ENCODE results near the gene NUP93. TPM values are rescaled to one million over a fixed set of nuclear protein-coding genes. Genes with fewer than 3 reads are reported as not detected.

Gene NUP93
- 90.0 to 103 TPM (median 96.8 TPM) in 5 replicates for total RNA-seq (2022; extraction: Qiagen RNA extraction; ENCODE audit: low read depth)

DNA sequence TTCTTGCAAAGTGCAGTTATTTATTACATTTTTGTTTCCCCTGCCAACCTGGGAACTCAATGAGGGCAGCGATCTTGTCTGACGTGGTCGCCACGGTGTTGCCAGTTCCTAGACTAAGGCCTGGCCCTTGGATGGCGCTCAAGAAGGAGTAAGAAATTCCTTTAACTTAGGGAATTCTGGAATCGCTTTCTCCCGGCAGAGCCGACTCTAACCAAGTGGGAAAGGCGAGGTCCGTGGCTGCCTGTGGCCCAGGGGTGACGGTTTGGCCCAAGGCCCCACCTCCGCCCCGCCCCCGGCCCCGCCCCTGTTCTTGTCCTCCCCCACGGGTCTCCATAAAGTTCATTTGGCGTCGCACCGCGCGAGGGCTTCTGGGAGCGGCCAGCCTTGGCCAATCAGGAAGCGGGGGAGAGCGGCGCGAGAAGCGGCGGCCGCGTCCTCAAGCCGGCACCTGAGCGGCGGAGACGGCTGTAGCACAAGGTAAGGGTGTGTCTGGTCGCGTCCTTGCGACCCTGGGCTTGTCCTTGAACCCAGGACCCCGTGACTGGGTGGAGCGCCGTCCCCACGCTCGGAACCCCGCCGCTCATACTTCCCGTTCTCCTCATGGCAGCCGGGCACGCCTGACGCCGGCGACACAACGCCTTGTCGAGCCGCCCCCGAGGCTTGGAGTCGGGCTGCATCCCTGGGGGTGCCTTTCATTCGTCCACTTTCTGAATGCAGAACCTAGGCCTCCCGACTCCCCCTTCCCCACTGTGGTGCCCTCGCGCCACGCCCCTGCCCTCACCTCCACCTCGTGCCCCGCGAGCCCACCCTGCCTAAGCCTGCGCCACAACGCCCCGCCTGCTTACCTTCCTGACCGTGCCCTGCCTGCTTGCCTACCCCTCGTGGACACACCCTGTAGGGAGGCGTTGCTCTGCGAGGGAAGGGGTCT, at the start of gene NUP93:
NUP93 (plus strand) TSS at position 395 of the 928 bp plus-strand sequence. CDS start 18,119 bp downstream, outside the sequence.

DNA sequence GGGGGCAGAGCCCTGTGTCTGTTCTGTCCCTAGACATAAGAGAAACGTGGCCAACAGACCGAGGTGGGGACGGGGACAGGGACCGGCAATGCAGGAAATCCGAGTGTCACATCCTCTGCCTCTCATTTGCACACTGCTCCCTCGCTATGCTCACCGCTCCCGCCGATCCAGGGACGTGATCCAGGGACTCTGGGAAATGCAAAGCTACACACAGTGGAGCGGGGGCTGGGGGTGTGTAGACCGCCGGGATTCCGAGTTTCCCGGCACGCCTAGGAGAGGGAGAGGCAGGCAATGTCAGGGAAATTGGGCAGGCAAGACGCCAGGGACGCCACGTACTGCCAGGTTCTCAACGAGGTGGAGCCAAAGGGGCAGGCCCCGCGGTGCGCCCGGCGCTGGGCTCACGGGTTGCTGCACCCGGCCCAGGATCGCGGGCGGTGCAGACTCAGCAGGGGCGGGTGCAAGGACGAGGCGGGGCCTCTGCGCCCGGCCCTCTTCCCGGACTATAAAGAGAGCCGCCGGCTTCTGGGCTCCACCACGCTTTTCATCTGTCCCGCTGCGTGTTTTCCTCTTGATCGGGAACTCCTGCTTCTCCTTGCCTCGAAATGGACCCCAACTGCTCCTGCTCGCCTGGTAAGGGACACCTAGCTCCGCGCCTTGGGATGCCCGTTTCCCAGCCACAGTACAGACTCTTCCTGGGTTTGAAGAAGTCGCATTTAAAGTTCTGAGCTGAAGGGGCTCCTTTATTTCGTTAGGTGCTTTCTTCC, 47.8 kb upstream of the NUP93 start, which contains the start of gene MT1X:
MT1X (plus strand) TSS at position 532 of the 764 bp plus-strand sequence; CDS start at position 603, 71 bp downstream.

DNA sequence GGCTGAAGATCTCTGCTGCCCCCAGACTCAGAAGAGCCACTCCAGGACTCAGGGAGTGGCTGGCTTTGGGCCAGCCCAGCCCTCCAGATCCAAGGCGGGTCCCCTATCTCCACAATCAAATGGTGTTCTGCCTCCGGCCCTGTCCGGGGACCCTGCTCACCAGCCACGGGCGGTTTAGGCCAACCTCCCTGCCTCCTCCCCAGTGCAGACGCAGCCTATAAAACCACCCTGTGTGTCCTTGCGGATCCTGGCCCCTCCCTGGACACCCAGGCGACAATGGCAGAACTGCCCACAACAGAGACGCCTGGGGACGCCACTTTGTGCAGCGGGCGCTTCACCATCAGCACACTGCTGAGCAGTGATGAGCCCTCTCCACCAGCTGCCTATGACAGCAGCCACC, 135.0 kb downstream of the NUP93 start, which contains the start of gene SLC12A3:
SLC12A3 (plus strand) TSS at position 248 of the 400 bp plus-strand sequence; CDS start at position 277, 29 bp downstream.

Other genes with a start within 250 kb of the NUP93 start
- 13.0 to 23.1 TPM (median 19.0 TPM) in 5 replicates for gene BBS2, start 210.1 kb upstream of the NUP93 start, total RNA-seq (2022; extraction: Qiagen RNA extraction; ENCODE audit: low read depth)
- gene MT4, start 165.1 kb upstream of the NUP93 start, total RNA-seq (2022; extraction: Qiagen RNA extraction; ENCODE audit: low read depth): not detected in 5 replicates
- gene MT3, start 140.6 kb upstream of the NUP93 start, total RNA-seq (2022; extraction: Qiagen RNA extraction; ENCODE audit: low read depth): 0.41 TPM in 1 of 5 replicates, not detected in the others
- gene MT2A, start 121.5 kb upstream of the NUP93 start, total RNA-seq (2022; extraction: Qiagen RNA extraction; ENCODE audit: low read depth): 570 to 812 TPM (median 625 TPM) in 5 replicates
- not detected in 5 replicates for gene MT1E, start 104.3 kb upstream of the NUP93 start, total RNA-seq (2022; extraction: Qiagen RNA extraction; ENCODE audit: low read depth)
- gene MT1M, start 97.5 kb upstream of the NUP93 start, total RNA-seq (2022; extraction: Qiagen RNA extraction; ENCODE audit: low read depth): not detected in 5 replicates
- 15.4 to 17.7 TPM (median 15.7 TPM) in 5 replicates for gene MT1A, start 91.5 kb upstream of the NUP93 start, total RNA-seq (2022; extraction: Qiagen RNA extraction; ENCODE audit: low read depth)
- not detected in 5 replicates for gene MT1B, start 78.2 kb upstream of the NUP93 start, total RNA-seq (2022; extraction: Qiagen RNA extraction; ENCODE audit: low read depth)
- gene MT1F, start 72.2 kb upstream of the NUP93 start, total RNA-seq (2022; extraction: Qiagen RNA extraction; ENCODE audit: low read depth): 8.5 to 17.3 TPM (median 12.5 TPM) in 5 replicates
- not detected in 5 replicates for gene MT1G, start 62.1 kb upstream of the NUP93 start, total RNA-seq (2022; extraction: Qiagen RNA extraction; ENCODE audit: low read depth)
- not detected in 5 replicates for gene MT1H, start 60.3 kb upstream of the NUP93 start, total RNA-seq (2022; extraction: Qiagen RNA extraction; ENCODE audit: low read depth)
- gene MT1X, start 47.7 kb upstream of the NUP93 start, total RNA-seq (2022; extraction: Qiagen RNA extraction; ENCODE audit: low read depth): 148 to 278 TPM (median 167 TPM) in 5 replicates
- gene SLC12A3, start 135.1 kb downstream of the NUP93 start, total RNA-seq (2022; extraction: Qiagen RNA extraction; ENCODE audit: low read depth): 0.02 TPM in 2 of 5 replicates, not detected in the others
- gene HERPUD1, start 202.0 kb downstream of the NUP93 start, total RNA-seq (2022; extraction: Qiagen RNA extraction; ENCODE audit: low read depth): 88.7 to 92.3 TPM (median 89.3 TPM) in 5 replicates
- not detected in 5 replicates for gene CETP, start 231.8 kb downstream of the NUP93 start, total RNA-seq (2022; extraction: Qiagen RNA extraction; ENCODE audit: low read depth)